Central memory CD8-positive, alpha-beta T cell (primary cell): ENCODE measurements around the gene CD302.
"Not testable (repeated sequence)": the region's sequence is repeated elsewhere in the genome, so short reads cannot be mapped to it uniquely, and the experiment has no call there.

Source experiments
- ATAC-seq: fragments of 150-1000 bp; cut with Tn5 transposase; replicated peaks from 2 replicates; pipeline ENCODE4 v1.10.0; 2022; ENCODE audit warnings: mild to moderate bottlenecking, moderate FRiP score, moderate number of reproducible peaks; ENCODE audit not compliant: poor library complexity, severe bottlenecking; ENCODE audit errors: extremely low read depth
- DNase-seq, 2 donors: peaks; one replicate each; pipeline ENCODE4 v3.0.0; 2021; ENCODE audit warnings: low spot score in 2 of 2
- H3K27ac Mint-ChIP-seq: one replicate; pipeline ENCODE4 v1.8.0; 2022; ENCODE audit warnings: low read depth, mild to moderate bottlenecking, moderate library complexity, mixed read lengths
- H3K27me3 Mint-ChIP-seq: one replicate; pipeline ENCODE4 v1.8.0; 2022; ENCODE audit warnings: mixed read lengths
- H3K36me3 Mint-ChIP-seq: one replicate; pipeline ENCODE4 v1.8.0; 2022; ENCODE audit warnings: mild to moderate bottlenecking, moderate library complexity, mixed read lengths; ENCODE audit not compliant: insufficient read depth
- H3K4me1 Mint-ChIP-seq: one replicate; pipeline ENCODE4 v1.8.0; 2022; ENCODE audit warnings: mixed read lengths
- H3K4me3 Mint-ChIP-seq: one replicate; pipeline ENCODE4 v1.8.0; 2022; ENCODE audit warnings: mild to moderate bottlenecking, moderate library complexity, mixed read lengths
- H3K9me3 Mint-ChIP-seq: one replicate; pipeline ENCODE4 v1.8.0; 2022; ENCODE audit warnings: mixed read lengths

CD302 gene

GRCh38 chr2:159759577-159759976 is 38.4 kb downstream of the CD302 start:
- ATAC-seq (no peak), DNase-seq (no peak)
- Mint-ChIP-seq H3K27ac (no peak overlapping the region), H3K4me3 (no peak overlapping the region), H3K4me1 (peaks cover 9% of the 10 kb centered on the region), H3K36me3 (peaks cover 47% of the 10 kb centered on the region), H3K27me3 (no peaks in the 10 kb centered on the region), H3K9me3 (no peaks in the 10 kb centered on the region)

GRCh38 chr2:159758686-159759085 is 39.3 kb downstream of the CD302 start:
- no peaks in the 10 kb centered on the region for H3K27me3 Mint-ChIP-seq
- H3K9me3 Mint-ChIP-seq: no peaks in the 10 kb centered on the region
- ATAC-seq (no peak), DNase-seq (no peak)
- peaks cover 9% of the 10 kb centered on the region for H3K4me1 Mint-ChIP-seq
- no peak overlapping the region for H3K4me3 Mint-ChIP-seq
- peak overlapping the region; percentile 70 for H3K27ac Mint-ChIP-seq
- H3K36me3 Mint-ChIP-seq: peaks cover 41% of the 10 kb centered on the region

- Mint-ChIP-seq H3K4me3 (no peak overlapping the region), H3K36me3 (peaks cover 38% of the 10 kb centered on the region), H3K9me3 (no peaks in the 10 kb centered on the region), H3K27me3 (no peaks in the 10 kb centered on the region), H3K27ac (peak overlapping the region; percentile 70), H3K4me1 (peaks cover 9% of the 10 kb centered on the region)
- DNase-seq (no peak), ATAC-seq (no peak)
These were observed 39.8 kb downstream of the CD302 start for GRCh38 chr2:159758239-159758638.

DNA sequence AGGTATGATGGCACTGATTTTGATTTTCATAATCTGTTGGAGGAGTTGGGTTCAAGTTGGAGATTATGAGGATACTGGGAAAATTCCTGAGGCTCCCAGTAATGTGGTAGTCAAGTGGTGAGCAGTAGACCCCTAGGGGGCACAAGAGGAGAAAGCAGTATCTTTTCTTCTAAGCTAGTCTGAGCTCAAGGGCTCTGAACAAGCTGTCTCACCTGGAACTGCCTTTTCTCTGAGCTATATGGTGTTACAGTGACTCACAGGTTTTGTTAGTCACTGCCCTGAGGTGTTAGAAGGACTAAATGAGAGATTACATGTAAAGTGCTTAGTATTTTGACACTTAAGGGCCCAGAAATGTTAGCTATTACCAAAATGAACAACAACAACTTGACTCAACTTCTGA is 42.2 kb downstream of the CD302 start:
- H3K4me3 Mint-ChIP-seq: no peak overlapping the region
- no peak overlapping the region for H3K27ac Mint-ChIP-seq
- peaks cover 40% of the 10 kb centered on the region for H3K36me3 Mint-ChIP-seq
- H3K27me3 Mint-ChIP-seq: no peaks in the 10 kb centered on the region
- ATAC-seq (peak; percentile 36), DNase-seq (no peak)
- H3K4me1 Mint-ChIP-seq: peaks cover 9% of the 10 kb centered on the region
- no peaks in the 10 kb centered on the region for H3K9me3 Mint-ChIP-seq

- H3K27ac Mint-ChIP-seq: no peak overlapping the region
- no peaks in the 10 kb centered on the region for H3K27me3 Mint-ChIP-seq
- DNase-seq (no peak), ATAC-seq (no peak)
- H3K4me3 Mint-ChIP-seq: no peak overlapping the region
- H3K36me3 Mint-ChIP-seq: peaks cover 33% of the 10 kb centered on the region
- peaks cover 9% of the 10 kb centered on the region for H3K4me1 Mint-ChIP-seq
- H3K9me3 Mint-ChIP-seq: no peaks in the 10 kb centered on the region
These were observed 43.0 kb downstream of the CD302 start for GRCh38 chr2:159755014-159755413.

- ATAC-seq (no peak), DNase-seq (no peak)
- H3K27ac Mint-ChIP-seq: no peak overlapping the region
- no peaks in the 10 kb centered on the region for H3K9me3 Mint-ChIP-seq
- peaks cover 9% of the 10 kb centered on the region for H3K4me1 Mint-ChIP-seq
- no peak overlapping the region for H3K4me3 Mint-ChIP-seq
- peaks cover 38% of the 10 kb centered on the region for H3K36me3 Mint-ChIP-seq
- no peaks in the 10 kb centered on the region for H3K27me3 Mint-ChIP-seq
These were observed 44.2 kb downstream of the CD302 start for GRCh38 chr2:159753797-159754196.

DNA sequence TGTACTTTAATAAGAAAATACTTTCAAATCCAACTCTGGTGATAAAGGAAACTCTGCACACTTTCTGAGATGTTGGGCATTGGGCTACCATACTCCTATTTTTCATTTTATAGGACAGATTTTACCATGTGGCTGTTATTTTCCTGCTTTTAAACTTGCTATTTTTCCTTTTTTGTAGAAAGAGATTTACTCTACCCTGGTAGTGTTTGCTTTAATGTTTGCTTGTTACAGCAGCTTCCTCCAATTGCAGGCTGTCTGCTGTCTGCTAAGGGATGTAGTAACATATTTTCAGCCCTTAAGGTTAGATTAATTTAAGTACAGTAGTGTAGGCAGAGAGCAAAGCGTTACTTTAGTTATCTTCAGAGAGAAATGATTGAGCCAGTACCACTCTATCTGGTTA is 47.1 kb downstream of the CD302 start:
- Mint-ChIP-seq H3K27me3 (no peaks in the 10 kb centered on the region), H3K4me1 (peaks cover 6% of the 10 kb centered on the region), H3K4me3 (no peak overlapping the region), H3K27ac (no peak overlapping the region), H3K36me3 (peaks cover 48% of the 10 kb centered on the region), H3K9me3 (no peaks in the 10 kb centered on the region)
- DNase-seq (no peak), ATAC-seq (no peak)

DNA sequence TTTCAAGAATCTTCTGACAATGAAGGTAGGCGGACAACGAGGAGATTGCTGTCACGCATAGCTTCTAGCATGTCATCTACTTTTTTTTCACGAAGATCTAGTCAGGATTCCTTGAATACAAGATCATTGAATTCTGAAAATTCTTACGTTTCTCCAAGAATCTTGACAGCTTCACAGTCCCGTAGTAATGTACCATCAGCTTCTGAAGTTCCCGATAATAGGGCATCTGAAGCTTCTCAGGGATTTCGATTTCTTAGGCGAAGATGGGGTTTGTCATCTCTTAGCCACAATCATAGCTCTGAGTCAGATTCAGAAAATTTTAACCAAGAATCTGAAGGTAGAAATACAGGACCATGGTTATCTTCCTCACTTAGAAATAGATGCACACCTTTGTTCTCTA is 49.9 kb downstream of the CD302 start:
- Mint-ChIP-seq H3K4me1 (peaks cover 10% of the 10 kb centered on the region), H3K4me3 (no peak overlapping the region), H3K27me3 (no peaks in the 10 kb centered on the region), H3K36me3 (peaks cover 67% of the 10 kb centered on the region), H3K27ac (no peak overlapping the region), H3K9me3 (no peaks in the 10 kb centered on the region)
- DNase-seq (no peak), ATAC-seq (no peak)

DNA sequence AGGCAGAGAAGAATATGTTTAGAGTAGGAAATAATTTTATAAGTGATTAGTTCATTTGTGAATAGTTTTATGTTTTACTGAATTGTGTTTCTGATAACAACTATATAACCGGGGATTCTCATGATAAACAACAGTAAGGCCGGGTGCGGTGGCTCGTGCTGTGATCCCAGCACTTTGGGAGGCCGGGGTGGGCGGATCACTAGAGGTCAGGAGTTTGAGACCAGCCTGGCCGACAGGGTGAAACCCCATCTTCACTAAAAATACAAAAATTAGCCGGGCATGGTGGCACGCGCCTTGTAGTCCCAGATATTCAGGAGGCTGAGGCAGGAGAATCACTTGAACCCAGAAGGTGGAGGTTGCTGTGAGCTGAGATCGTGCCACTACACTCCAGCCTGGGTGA is 52.8 kb downstream of the CD302 start:
- not testable (repeated sequence) for DNase-seq, H3K27me3 Mint-ChIP-seq, H3K4me3 Mint-ChIP-seq, H3K9me3 Mint-ChIP-seq, H3K27ac Mint-ChIP-seq, ATAC-seq
- H3K36me3 Mint-ChIP-seq: peaks cover 67% of the 10 kb centered on the region
- peaks cover 12% of the 10 kb centered on the region for H3K4me1 Mint-ChIP-seq

DNA sequence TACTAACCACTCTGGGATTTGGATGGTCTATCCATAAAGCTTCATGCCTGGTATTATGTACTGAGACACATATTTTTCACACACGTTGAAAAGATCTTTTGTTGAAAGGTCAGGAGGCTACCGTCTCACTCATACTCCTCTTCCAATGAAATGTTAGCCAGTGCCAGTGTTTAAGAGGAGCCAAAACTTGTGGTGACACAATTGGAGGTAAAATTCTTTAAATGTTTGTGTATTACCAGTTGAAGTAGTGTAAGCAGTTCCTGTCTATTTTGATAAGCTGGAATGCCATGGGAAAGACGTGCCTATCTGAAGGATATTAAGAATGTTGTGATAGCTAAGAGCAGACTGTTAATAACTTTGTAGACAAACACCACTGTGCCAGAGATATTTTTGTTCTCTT is 53.6 kb downstream of the CD302 start:
- Mint-ChIP-seq H3K36me3 (peaks cover 60% of the 10 kb centered on the region), H3K27ac (peak overlapping the region; percentile 62), H3K27me3 (no peaks in the 10 kb centered on the region), H3K9me3 (no peaks in the 10 kb centered on the region), H3K4me1 (peaks cover 17% of the 10 kb centered on the region), H3K4me3 (no peak overlapping the region)
- no peak for DNase-seq
- ATAC-seq: no peak

DNA sequence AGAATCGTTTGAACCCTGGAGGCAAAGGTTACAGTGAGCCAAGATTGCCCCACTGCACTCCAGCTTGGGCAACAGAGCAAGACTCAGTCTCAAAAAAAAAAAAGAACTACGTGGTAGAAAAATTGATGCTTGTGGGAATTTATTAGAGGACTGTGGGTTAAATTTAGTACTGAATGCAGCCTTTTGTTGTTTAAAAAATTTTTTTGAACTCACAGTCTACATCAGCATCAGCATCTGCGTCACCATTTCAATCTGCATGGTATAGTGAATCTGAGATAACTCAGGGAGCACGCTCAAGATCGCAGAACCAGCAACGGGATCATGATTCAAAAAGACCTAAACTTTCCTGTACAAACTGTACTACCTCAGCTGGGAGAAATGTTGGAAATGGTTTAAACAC is 55.2 kb downstream of the CD302 start:
- no peak for ATAC-seq
- Mint-ChIP-seq H3K36me3 (peaks cover 50% of the 10 kb centered on the region), H3K4me3 (no peak overlapping the region), H3K27ac (no peak overlapping the region), H3K9me3 (no peaks in the 10 kb centered on the region), H3K27me3 (no peaks in the 10 kb centered on the region), H3K4me1 (peaks cover 12% of the 10 kb centered on the region)
- no peak for DNase-seq

DNA sequence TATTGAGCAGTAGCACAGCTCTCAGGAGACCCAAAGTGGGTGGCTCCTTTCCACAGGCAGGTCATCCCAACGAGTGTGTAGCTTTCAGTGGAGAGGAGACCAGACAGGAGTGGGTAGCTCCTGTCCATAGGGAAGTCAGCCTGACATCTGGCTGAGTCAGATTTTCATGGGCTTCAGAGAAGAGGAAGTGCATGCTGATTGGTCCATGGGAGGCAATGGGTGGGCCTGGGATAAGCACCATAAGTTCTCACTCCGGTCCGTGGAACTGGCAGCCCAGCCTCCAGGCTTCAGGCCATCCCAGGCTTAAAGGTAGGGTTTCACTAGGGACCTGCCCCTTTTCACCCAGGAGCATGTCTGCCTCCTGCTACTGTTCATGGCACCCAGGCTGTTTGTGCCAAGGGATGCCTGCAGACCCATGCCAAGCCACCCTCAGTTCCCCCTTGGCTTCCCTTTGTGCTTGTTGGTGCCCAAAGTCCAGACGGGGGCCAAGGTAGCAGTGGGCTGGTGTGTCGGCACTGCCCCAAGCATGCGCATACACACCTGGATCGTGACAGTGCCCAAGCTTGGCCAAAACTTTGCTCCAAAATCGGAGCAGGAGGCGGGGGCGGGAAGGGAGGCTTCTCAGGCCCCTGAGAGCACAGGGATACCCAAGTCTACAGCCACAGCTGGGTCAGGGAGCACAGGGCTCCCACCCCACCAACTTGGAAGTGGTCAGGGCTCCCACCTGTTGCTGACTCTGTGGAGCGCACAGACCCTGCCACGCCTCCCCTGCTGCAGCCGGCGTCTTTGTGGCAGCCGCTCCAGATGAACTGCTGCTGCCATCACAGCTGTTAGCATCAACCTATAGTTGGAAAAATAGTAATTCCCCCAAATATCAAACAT is 59.3 kb downstream of the CD302 start:
- Mint-ChIP-seq H3K27ac (no peak overlapping the region), H3K9me3 (no peaks in the 10 kb centered on the region), H3K4me1 (peaks cover 27% of the 10 kb centered on the region), H3K27me3 (no peaks in the 10 kb centered on the region), H3K36me3 (peaks cover 45% of the 10 kb centered on the region), H3K4me3 (no peak overlapping the region)
- ATAC-seq (no peak), DNase-seq (no peak)

DNA sequence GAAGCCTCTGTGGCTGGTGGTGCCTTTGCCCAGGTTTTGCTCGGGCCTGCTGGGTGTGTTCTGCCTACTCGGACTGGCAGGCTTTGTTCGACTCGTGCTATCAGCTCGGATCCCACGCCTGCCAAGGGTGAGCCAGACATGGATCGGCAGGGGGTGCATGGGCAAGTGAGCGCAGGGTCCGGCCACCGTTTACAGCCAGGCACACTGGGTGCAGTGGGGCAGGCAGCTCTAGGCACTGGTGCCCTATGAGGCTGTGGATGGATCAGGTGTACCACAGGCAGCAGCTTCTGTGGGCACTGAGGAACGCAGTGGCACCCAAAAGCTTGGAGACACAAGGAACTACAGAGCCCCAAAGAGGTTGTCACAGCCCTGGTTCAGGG is 60.1 kb downstream of the CD302 start:
- H3K4me1 Mint-ChIP-seq: peaks cover 27% of the 10 kb centered on the region
- H3K36me3 Mint-ChIP-seq: peaks cover 43% of the 10 kb centered on the region
- no peak overlapping the region for H3K4me3 Mint-ChIP-seq
- DNase-seq (no peak), ATAC-seq (no peak)
- H3K27ac Mint-ChIP-seq: no peak overlapping the region
- no peaks in the 10 kb centered on the region for H3K27me3 Mint-ChIP-seq
- no peaks in the 10 kb centered on the region for H3K9me3 Mint-ChIP-seq
